Pancreas (tissue), 10 donors: ENCODE results near the gene NTSR1. TPM values are rescaled to one million over a fixed set of nuclear protein-coding genes. Genes with fewer than 3 reads are reported as not detected.

Source experiments
- ATAC-seq, 4 donors: fragments of 200-7000 bp; cut with Tn5 transposase; one replicate each; pipeline versions ENCODE4 v1.8.0 to v1.9.1; 2020; ENCODE audit warnings: mild to moderate bottlenecking in 4 of 4, moderate library complexity in 4 of 4
- DNase-seq, 6 donors: peaks; one replicate each; pipeline ENCODE4 v3.0.0-alpha.2; 2020
- FAIRE-seq: peaks from 2 replicates; lab custom pipeline; 2012; peaks lifted over from hg19 to GRCh38; lab: Jason Lieb, UNC
- H3K27ac ChIP-seq, 4 donors: fragments of 200-600 bp; sonication (generic); 1 replicate in 3 of 4; 2 replicates in 1 of 4; pipeline versions ENCODE4 v1.5.0 to v1.8.0; 2020
- H3K27me3 ChIP-seq, 4 donors: fragments of 200-600 bp; one replicate each; pipeline ENCODE4 v1.8.0; 2021
- H3K36me3 ChIP-seq, 3 donors: fragments of 200-600 bp; sonication (generic) in 1 of 3; one replicate each; pipeline versions ENCODE4 v1.5.0 to v1.8.0; 2020 to 2021
- H3K4me1 ChIP-seq, 3 donors: fragments of 200-600 bp; one replicate each; pipeline ENCODE4 v1.8.0; 2021
- H3K4me3 ChIP-seq, 4 donors: fragments of 200-600 bp; sonication (generic) in 2 of 4; one replicate each; pipeline versions ENCODE4 v1.5.0 to v1.8.0; 2020 to 2021
- H3K9me3 ChIP-seq, 4 donors: fragments of 200-600 bp; one replicate each; pipeline ENCODE4 v1.8.0; 2021
- CTCF ChIP-seq, 4 donors: fragments of 200-600 bp; sonication (generic) in 3 of 4; IDR thresholded peaks; one replicate each; pipeline versions ENCODE4 v1.5.0 to v1.8.0; 2021; ENCODE audit warnings: antibody characterized with exemption in 4 of 4
- WGBS, 2 donors: extraction: QIAGEN DNeasy Blood & Tissue Kit; methylation state at CpG; one replicate each; pipeline ENCODE4 v1.1.7; 2013; 5-methylcytosine and 5-hydroxymethylcytosine counted together
- intact Hi-C, 3 donors: fragments of 100-400 bp; cut with DNase I; formaldehyde crosslinking; loops; one replicate each; pipeline versions ENCODE4 v1.11.1 to v1.14.2; 2022
- polyA plus RNA-seq, 2 donors: library from polyadenylated mRNA; stranded (reverse); fragments of 200-250 nt; gene quantifications; one replicate each; pipeline ENCODE4 v1.2.3, GENCODE V29; 2013
- total RNA-seq, 6 donors: library from RNA; stranded (reverse); fragmentation: NEBNext Ultra II Directional in 4 of 6; extraction: Animal tissue kit (Norgen Biotek cat#: 25700) in 4 of 6; gene quantifications; one replicate each; pipeline versions ENCODE4 v1.2.1 to v1.2.4, GENCODE V29; 2021 to 2023
- donor health status: healthy with polysubstance abuse.
- donor health status: DM: no; HTN: no; CAD: no; lungs with moderate emphysema.
- donor health status: DM: no; HTN: no; CAD: no.
- donor health status: control.
- donor health status: control.
- donor health status: Bipolar disorder and iron deficiency.
- donor health status: DM: yes; HTN: yes; CAD: no.
- donor health status: DM: no; HTN: no; CAD: no.
- donor health status: DM: no; HTN: no; CAD: no.
- donor health status: DM: yes; HTN: yes; CAD: no.

Gene NTSR1
- total and polyA plus RNA-seq, 8 donors, result 0.02 to 0.15 (median 0.09) TPM; not detected in 2

- FAIRE-seq (no peak), ATAC-seq (no peak), DNase-seq (no peak)
- no peaks in the 10 kb centered on the region for H3K36me3 ChIP-seq
- H3K27ac ChIP-seq, result no peak overlapping the region
- 51 to 54% methylated on average over 11 of the region's 11 CpGs for WGBS, 2 donors
- intact Hi-C loops, result loop anchor here in 2 of 3 donors (5.0 to 10.0 kb wide), 3 partner anchors 101 to 281 kb away; no protein-coding TSS in a partner anchor
- no peaks in the 10 kb centered on the region for H3K27me3 ChIP-seq
- no peak for TF ChIP-seq CTCF (IDR thresholded peaks at IDR 0.05)
- H3K4me1 ChIP-seq, result no peaks in the 10 kb centered on the region
- H3K9me3 ChIP-seq, result no peaks in the 10 kb centered on the region
- no peak overlapping the region for H3K4me3 ChIP-seq
These were observed 76.8 kb downstream of the NTSR1 start for GRCh38 chr20:62785393-62785792.

GRCh38 chr20:62786157-62786556 lies 77.5 kb downstream of the NTSR1 start:
- ATAC-seq, result no peak

GRCh38 chr20:62787321-62787720 lies 78.7 kb downstream of the NTSR1 start:
- Histone ChIP-seq H3K27ac (no peak overlapping the region), H3K4me3 (no peak overlapping the region), H3K27me3 (no peaks in the 10 kb centered on the region), H3K4me1 (no peaks in the 10 kb centered on the region), H3K36me3 (no peaks in the 10 kb centered on the region), H3K9me3 (no peaks in the 10 kb centered on the region)
- FAIRE-seq (no peak), DNase-seq (no peak), ATAC-seq (no peak)
- 51 to 64% methylated on average over 7 of the region's 7 CpGs for WGBS, 2 donors
- intact Hi-C loops, result loop anchor here in 2 of 3 donors (5.0 to 10.0 kb wide), 3 partner anchors 103 to 283 kb away; no protein-coding TSS in a partner anchor
- no peak for TF ChIP-seq CTCF (IDR thresholded peaks at IDR 0.05)

More at GRCh38 chr20:62786157-62786556, 77.5 kb downstream of the NTSR1 start:
- FAIRE-seq (no peak), DNase-seq (no peak)
- TF ChIP-seq CTCF (IDR thresholded peaks at IDR 0.05), result no peak
- no peaks in the 10 kb centered on the region for H3K9me3 ChIP-seq
- no peak overlapping the region for H3K27ac ChIP-seq
- no peak overlapping the region for H3K4me3 ChIP-seq
- 58 to 65% methylated on average over 11 to 13 of the region's 13 CpGs for WGBS, 2 donors
- H3K27me3 ChIP-seq, result no peaks in the 10 kb centered on the region
- intact Hi-C loops, result loop anchor here in 2 of 3 donors (5.0 to 10.0 kb wide), 3 partner anchors 101 to 281 kb away; no protein-coding TSS in a partner anchor
- H3K4me1 ChIP-seq, result no peaks in the 10 kb centered on the region
- H3K36me3 ChIP-seq, result no peaks in the 10 kb centered on the region

GRCh38 chr20:62787866-62788265 lies 79.2 kb downstream of the NTSR1 start:
- ATAC-seq, result no peak
- TF ChIP-seq CTCF (IDR thresholded peaks at IDR 0.05), result no peak
- Histone ChIP-seq H3K27me3 (no peaks in the 10 kb centered on the region), H3K27ac (no peak overlapping the region), H3K36me3 (no peaks in the 10 kb centered on the region), H3K4me1 (no peaks in the 10 kb centered on the region), H3K4me3 (no peak overlapping the region), H3K9me3 (no peaks in the 10 kb centered on the region)
- 54 to 74% methylated on average over 5 of the region's 5 CpGs for WGBS, 2 donors
- intact Hi-C loops, result loop anchor here in 2 of 3 donors (5.0 to 10.0 kb wide), 3 partner anchors 103 to 283 kb away; no protein-coding TSS in a partner anchor
- DNase-seq, result no peak
- FAIRE-seq, result no peak

GRCh38 chr20:62788607-62789006 lies 80.0 kb downstream of the NTSR1 start:
- H3K27ac ChIP-seq, result no peak overlapping the region
- no peak for DNase-seq

More at GRCh38 chr20:62788607-62789006, 80.0 kb downstream of the NTSR1 start:
- no peak for ATAC-seq
- WGBS, 2 donors, result 54 to 66% methylated on average over 15 of the region's 15 CpGs
- no peaks in the 10 kb centered on the region for H3K9me3 ChIP-seq
- H3K4me3 ChIP-seq, result no peak overlapping the region
- no peak for FAIRE-seq
- H3K4me1 ChIP-seq, result peaks cover 0 to 3% (median 1%) of the 10 kb centered on the region in 3 donors
- no peaks in the 10 kb centered on the region for H3K36me3 ChIP-seq
- H3K27me3 ChIP-seq, result no peaks in the 10 kb centered on the region
- intact Hi-C loops, result loop anchor here in 2 of 3 donors (5.0 to 10.0 kb wide), 3 partner anchors 104 to 284 kb away; no protein-coding TSS in a partner anchor
- TF ChIP-seq CTCF (IDR thresholded peaks at IDR 0.05), result no peak
